Fibroblast of skin of left biceps (primary cell): ENCODE data around the gene OR2T5.
"Not testable (repeated sequence)": the region's sequence is repeated elsewhere in the genome, so short reads cannot be mapped to it uniquely, and the experiment has no call there.

ENCODE experiments used
- DNase-seq, 2 experiments: peaks; one replicate each; pipeline ENCODE4 v3.0.0-alpha.2; 2013; ENCODE audit warnings: low read depth in 2 of 2

Gene OR2T5

GRCh38 chr1:248488289-248488688, at the start of gene OR2T5:
OR2T5 (plus strand) TSS chr1:248488589; CDS start chr1:248488589, 0 bp downstream.
- DNase-seq, result not testable (repeated sequence)

- DNase-seq, result not testable (repeated sequence)
Observed at GRCh38 chr1:248438668-248439067, 49.7 kb upstream of the OR2T5 start.

DNA sequence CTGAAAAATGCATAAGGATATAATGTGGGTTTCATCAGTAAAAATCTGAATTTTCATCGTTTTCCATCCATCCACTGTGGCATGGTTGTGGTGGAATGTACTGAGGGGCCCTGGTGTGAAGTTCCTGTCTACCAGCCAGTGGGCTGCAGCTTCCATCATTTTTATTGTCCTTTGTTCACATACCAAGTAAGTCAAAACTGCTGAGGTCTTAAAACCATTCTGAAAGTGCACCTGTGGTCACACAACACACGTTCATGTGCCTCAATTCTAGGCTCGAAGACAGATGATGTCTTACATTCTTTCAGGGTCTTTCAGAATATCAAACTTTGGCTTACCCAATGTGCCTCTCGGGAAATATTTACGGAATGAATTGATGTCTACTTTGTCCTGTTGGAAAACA, 49.1 kb upstream of the OR2T5 start:
- not testable (repeated sequence) for DNase-seq

DNA sequence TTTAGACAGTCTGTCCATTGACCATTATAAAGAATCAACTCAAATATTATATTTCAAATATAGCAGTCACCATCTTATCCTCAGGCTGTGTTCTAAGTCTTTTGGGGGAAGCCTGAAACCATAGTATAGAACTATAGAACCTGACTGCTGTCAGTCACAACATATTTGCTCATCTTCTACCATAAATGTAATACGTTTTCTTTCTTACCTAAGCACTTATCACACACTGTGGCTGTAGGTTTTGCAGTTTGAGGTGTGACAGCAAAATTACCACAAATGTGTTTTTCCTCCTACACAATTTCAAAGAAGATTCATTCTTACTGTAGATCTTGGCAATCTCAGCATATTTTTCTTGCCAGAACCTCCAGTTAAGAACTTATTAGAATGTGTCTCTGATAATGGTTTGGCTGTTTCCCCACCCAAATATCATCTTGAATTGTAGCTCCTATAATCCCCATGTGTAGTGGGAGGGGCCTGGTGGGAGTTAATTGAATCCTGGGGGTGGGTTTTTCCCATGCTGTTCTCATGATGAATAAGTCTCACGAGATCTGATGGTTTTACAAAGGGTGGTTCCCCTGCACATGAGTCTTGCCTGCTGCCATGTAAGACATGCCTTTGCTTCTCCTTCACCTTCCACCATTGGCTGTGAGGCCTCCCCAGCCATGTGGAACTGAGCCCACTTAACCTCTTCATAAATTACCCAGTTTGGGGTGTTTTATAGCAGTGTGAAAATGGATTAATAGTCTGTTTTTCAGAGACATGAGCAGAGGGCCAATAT, 45.7 kb upstream of the OR2T5 start:
- not testable (repeated sequence) for DNase-seq

- DNase-seq, result not testable (repeated sequence)
Observed at GRCh38 chr1:248444603-248445002, 43.8 kb upstream of the OR2T5 start.

DNA sequence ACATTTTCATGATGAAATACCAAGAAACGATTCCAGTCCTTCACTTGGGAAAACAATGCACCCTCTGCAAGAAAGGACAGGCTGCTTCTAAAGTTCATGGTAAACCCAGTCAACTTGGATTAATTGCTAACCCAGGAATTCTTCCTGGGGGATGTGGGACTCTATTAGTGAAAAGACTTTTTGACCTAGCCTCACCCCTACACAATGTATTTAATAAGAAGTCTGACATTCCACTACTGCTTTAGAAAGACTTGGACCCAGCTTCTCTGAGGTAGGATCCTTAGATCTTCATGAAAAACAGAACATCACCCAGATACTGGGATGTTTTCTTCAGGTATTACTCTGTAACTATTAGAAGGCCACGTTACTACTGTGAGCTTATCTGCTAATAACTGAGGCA, 43.0 kb upstream of the OR2T5 start, which contains the start of gene OR2T2:
Gene OR2T2, plus strand, starts transcription at position 239 of the 400 bp plus-strand sequence. CDS start 7,161 bp downstream, outside the sequence.
- not testable (repeated sequence) for DNase-seq

DNA sequence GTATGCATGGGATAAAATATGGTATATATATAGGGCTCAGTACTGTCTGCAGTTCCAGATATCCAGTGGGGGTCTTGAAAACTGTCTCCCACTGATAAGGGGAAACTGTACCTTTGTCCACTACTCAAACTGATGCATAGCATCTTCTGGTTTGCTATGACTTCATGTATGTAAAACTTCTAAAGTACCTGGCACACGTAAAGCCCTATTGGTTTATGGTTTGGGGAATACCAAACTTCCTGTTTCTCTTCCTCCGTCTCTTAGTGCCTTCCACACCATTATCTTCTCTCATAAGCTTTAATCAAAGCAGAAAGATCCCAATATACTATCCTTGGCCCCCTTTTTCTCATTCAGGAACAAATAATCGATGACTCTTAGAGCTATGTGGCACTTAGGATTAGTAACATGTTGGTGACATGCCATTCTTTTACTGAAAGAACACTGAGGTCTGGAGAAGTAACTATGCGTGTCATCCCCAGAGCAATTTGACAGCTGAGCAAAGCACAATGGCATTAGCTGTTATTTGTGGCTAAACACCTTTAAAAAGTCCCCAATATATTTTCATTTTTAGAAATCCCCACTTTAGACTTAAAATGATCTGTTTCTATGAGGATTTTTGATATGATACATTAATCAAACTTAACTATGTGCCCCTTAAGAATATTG, 39.8 kb upstream of the OR2T5 start:
- DNase-seq, result not testable (repeated sequence)

- DNase-seq, result not testable (repeated sequence)
Observed at GRCh38 chr1:248449821-248450465, 38.4 kb upstream of the OR2T5 start.

DNA sequence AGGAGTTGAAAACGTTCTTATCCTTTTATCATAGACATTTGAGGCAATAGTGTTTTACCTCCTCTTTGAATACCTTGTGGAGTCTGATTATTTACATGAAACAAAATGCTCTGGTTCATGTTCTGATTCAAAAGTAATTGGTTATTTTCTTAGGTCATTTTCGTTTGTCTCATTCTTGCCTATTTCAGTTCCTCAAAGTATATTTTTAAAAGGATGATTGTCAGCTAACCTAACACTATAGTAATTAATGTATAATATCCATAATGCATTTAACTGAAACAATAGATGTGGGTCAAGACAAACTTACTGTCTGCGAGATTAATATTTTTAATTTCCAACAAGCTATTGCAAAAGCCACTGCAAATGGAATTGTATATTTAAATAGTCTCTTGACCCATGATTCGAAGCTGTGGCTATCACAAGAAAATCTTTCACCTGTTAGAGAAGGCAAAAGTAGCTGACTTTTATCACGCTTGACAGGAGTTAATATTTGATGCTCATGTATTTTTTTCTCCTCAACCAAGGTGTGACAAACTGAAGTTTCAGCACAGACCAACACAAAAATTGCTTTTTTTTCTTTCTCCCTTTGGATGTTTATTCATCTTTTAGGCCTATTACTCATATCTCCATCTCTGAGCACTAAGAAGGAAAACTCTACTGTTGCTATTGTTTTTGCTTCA, 37.8 kb upstream of the OR2T5 start:
- not testable (repeated sequence) for DNase-seq

GRCh38 chr1:248453619-248454018, 34.8 kb upstream of the OR2T5 start:
- DNase-seq, result not testable (repeated sequence)

DNA sequence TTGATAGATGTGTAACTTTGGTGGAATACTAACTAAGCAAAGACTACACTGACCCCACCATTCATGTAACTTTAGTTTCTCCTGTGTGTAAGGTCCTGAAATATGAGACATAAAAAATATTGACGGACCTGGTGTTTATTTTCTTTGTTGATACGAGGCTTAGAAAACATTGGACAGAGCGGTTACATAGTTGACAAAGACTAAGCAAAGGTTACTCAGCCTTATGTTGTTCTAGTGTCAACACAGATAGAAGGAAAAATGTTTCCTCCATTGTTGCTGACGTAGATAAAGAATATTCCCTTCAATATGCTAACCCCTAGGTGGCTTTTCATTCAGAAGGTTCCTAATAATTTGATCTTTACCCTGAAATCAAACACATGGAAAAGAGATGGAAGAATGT, 33.3 kb upstream of the OR2T5 start:
- DNase-seq, result not testable (repeated sequence)

GRCh38 chr1:248456635-248457034, 31.8 kb upstream of the OR2T5 start:
- not testable (repeated sequence) for DNase-seq

DNA sequence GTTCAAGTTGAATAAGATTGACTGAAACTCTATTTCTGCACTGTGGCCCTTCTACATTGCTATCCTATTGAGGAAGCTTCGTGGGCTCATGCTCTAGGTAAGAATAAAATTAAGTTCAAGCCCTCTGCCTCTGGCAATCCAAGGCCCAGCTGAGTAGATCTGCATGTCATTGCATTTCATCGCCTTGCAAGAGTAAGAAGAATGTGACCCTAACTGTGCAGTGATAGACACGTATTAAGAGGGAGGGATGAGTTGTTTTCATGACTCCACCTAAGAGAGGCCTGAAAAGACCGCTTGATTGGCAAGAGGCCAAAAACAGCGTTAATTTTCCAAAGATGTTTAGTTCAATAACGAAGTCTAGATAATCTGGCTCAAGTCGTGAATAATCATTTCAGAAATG, 29.3 kb upstream of the OR2T5 start:
- not testable (repeated sequence) for DNase-seq

DNA sequence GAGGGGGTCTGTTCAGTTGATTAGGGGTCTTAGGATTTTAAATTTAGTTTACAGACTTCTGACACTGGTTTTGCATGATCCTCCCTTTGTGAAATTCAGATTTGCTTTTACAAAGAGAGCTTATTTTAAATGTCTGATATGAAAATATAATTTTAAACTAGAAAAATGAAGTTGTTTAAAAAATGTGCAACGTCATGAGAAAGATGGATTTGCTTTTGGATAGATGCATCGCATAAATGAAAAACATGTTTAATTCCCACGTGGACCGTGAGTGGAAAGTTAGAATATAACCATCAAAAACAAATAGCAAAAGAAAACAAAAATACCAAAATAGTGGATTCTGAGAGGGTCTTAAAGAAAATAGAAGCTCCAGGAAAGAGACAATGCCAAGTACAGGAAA, 17.2 kb upstream of the OR2T5 start:
- no peak for DNase-seq

GRCh38 chr1:248472111-248472510, 16.3 kb upstream of the OR2T5 start:
- not testable (repeated sequence) for DNase-seq

DNA sequence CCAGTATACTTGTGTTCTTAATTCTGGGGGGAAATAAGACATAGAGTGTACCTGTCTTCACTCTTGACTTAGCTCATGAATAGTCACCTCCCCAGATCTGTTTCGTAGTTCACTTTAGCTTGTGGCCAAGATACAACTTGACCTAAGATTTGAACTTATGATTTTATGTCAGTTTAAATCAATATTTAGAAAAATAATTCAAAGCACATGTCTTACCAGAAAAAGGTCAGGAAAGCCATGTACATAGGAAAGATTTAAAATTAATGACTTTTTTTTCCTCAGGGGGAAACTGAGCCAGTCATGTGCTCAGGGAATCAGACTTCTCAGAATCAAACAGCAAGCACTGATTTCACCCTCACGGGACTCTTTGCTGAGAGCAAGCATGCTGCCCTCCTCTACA, 15.3 kb upstream of the OR2T5 start, which contains the start of gene OR2T3:
Gene OR2T3, plus strand, starts transcription at position 301 of the 400 bp plus-strand sequence. Its CDS starts 0 bp downstream, at position 301.
- DNase-seq, result not testable (repeated sequence)

DNA sequence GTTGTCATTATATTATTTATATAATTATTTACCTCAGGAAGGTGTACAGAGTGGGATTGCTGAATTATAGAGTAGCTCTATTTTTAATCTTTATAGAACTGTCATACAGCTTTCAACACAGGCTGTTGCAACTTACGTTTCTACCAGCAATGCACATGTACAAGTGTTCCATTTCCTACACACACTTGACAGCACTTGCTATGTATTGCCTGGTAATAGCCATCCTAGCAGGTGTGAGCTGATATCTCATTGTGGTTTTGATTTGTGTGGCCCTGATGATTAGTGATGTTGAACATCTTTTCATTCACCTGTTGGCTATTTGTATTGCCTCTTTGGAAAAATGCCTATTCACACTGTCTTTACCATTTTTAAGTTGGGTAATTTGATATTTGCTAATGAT, 12.7 kb upstream of the OR2T5 start:
- not testable (repeated sequence) for DNase-seq

GRCh38 chr1:248481686-248482579, 6.5 kb upstream of the OR2T5 start:
- not testable (repeated sequence) for DNase-seq

DNA sequence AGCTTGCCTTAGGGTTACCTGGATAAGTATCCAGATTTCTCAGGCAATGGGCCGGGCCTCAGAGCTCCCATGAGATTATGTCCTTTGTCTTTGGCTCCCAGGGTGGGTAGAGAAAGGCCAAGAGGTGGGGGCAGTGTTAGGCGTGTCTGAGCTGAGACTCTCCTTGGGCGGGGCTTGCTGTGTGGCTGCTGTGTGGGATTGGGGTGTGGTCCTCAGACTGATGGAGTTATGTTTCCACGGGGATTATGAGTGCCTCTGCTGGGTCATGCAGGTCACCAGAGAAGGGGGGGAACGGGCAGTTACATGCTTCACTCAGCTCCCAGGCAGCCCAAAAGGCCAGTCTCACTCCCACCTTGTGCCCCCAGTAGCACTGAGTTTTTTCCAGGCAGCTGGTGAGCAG, 8.3 kb downstream of the OR2T5 start:
- DNase-seq, result not testable (repeated sequence)

- not testable (repeated sequence) for DNase-seq
Observed at GRCh38 chr1:248500305-248501035, 12.1 kb downstream of the OR2T5 start.
